Stimulated activated CD4-positive, alpha-beta T cell treated with anti-CD3 and anti-CD28 coated beads, Interleukin-1b, Interleukin-23, amount 100 ng/mL, for 1 hour (primary cell): ENCODE results near the gene U2SURP.

Source experiments
- DNase-seq, 2 donors: peaks; one replicate each; pipeline ENCODE4 v3.0.0-alpha.2; 2020; ENCODE audit warnings: low read depth in 2 of 2

The U2SURP gene

DNA sequence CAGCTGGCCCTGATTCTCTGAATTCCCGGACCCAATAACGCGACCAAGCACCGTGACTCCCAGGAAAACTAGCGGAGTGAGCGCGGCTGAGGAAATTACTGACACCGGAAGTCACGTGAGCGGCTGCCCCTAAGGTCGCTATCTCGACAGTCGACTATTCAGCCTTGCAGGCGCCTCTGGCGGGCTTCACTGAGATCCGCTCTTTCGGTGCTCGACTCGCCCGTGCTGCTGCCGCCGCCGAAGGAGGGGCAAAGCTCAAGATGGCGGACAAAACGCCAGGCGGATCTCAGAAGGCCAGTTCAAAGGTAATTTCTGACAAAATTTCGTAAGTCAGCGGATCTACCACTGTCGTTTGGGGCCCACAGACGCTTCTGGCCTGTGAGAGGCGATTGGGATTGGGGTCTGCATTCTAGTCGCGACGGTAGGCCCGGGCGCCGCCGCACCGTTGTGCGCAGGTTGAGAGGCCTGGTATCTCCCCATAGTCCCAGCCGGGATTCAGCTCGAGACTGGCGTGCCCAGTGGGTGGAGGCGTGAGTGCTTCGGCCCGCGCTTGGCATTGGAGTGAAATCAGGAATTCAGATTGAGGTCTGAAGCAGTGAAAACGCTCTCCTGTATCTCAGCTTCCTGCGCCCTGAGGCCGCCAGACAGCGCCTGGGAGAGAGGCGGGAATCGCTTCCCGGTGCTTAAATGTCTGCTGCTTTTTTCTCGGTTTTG, at the start of gene U2SURP:
U2SURP (plus strand) TSS at position 202 of the 714 bp plus-strand sequence; CDS start at position 261, 59 bp downstream.
- DNase-seq: peak; percentile 70

- no peak for DNase-seq
Observed at GRCh38 chr3:142951794-142952193, 49.6 kb upstream of the U2SURP start.

DNA sequence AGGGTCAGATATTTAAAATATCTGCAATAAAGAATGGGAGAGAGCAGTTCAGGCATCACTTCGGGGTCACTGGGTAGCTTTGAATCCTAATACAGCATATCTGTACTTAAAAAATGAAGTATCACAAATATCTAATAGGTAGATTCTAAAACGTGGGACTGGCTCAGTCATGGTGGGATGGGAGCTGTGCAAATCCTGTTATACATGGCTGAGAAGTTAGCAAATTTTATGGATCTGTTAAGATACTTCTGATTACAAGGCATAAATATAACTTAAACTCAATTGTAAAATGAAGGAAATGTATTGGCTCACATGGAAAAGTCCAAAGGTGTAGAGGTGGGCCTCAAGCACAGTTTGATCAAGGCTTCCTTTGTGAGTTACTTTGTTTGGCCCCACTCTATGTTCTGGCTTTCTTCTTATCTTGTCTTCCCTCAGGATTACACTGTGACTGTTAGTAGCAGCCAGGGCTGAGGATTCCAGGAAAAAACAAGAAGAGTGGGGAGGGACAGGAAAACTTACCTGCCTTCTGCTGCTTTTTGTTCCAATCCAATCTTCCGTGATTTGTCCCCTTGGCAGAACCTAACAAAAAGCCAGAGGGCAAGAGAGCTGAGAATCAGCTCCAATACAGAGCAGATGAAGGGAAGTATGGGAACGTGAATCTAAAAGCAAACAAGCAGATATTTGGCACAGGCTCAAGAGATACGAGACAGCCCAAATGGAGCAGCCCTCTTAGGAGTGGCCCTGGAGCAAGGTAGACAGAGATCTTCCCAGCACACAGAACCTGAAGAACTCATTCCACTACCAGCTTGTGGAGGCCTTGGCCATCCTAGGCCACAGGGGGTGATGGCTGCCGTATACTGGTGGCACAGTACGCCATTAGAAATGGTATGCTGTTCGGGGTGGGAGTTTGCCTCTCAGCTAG, 48.8 kb upstream of the U2SURP start:
- DNase-seq: no peak

- no peak for DNase-seq
Observed at GRCh38 chr3:142953443-142953842, 47.9 kb upstream of the U2SURP start.

DNA sequence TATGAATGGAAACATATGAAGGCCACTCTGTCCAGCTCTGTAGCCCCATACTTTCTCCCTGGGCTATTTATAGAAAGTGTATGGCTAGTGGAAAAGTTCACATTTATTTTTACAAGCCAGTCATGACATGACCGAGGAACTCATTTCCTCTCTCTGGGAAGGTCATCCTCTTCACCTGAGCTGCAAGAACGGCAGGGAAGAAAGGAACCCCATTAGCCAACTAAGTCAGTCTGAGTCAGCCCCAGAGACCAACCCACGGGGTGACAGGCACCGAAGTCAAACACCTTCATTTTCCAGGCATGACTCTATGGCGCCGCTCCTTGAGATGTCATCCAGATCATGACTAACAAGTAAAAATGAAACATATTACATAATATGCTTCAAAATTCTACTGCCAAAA, 42.7 kb upstream of the U2SURP start:
- no peak for DNase-seq

- DNase-seq: no peak
Observed at GRCh38 chr3:142960322-142960850, 41.0 kb upstream of the U2SURP start.

GRCh38 chr3:142961539-142961938, 39.8 kb upstream of the U2SURP start:
- no peak for DNase-seq

DNA sequence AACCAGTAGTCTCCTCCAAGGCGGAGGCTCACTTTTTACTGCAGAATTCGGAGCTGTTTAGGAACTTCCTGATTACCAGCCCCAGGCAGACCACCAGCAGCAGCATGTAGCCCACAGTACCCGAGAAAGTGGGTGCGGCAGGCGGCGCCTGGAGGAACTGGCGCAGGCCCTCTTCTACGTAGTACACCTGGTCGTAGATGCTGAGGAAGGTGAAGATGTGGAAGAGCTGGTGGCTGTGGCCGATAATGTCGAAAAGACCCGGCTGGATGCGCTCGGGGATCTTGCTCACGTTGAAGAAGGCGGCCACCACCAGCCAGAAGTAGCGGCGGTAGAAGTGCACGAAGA, 39.2 kb upstream of the U2SURP start:
- no peak for DNase-seq

GRCh38 chr3:142962520-142963233, 38.7 kb upstream of the U2SURP start:
- DNase-seq: no peak

DNA sequence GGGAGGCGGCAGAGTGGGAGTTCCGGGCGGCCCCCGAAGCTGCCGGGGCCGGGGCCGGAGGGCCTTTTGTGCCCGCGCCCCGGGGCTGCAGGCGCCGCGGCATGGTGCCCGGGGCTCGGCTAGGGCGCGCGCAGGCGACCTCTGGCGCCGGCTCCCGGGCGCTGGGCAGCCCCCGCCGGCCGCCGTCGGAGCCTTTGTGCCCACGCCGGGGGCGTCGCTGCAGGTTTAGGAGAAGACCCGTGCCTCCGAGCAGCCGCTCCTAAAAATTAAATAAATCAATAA, 38.2 kb upstream of the U2SURP start:
- no peak for DNase-seq

DNA sequence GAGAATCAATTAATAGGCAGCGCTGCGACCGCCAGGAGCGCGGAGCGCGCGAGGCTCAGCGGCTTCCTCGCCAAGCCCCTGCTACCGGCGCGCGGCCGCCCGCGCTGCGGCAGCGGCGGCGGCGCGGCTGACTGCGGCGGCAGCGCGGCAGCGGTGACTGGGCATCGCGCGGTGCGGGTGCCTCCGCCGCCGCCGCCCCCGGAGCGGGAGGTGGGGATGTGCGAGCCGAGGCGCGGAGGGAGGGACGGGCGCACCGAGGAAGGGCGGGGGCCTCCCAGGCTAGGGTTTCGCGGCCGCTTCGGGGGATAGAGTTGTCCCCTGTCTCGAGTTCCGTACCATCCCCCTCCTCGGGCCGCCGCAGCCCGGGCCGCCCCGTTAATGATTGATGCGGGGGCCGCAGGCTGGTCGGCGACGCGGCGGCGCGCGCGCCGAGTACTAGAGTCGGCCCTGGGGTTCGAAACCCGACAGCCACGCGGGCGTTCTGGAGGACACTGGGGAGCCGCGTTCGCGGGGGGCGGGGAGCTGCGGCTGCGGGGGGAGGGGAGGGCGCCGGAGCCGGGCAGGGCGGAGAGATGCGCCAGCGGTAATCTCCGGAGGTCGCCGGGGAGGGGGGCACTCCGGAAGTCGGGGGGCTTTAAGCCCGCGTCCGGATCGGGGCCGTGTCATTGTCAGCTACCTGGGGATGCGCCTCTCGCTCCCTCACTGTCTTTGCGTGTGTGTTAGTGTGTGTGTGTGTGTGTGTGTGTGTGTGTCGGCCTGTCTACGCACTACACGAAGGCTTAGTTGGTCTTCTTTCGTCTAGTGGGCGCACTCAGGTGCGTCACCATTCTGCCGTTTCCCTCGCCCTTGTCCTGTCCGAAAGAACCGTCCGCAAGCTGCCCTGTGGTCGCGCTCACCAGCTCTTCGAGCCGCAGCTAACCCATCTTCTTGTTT, 37.6 kb upstream of the U2SURP start, which contains the start of gene PAQR9:
PAQR9 (minus strand) TSS at position 159 of the 933 bp plus-strand sequence. CDS start 338 bp downstream, outside the sequence.
- DNase-seq: no peak

DNA sequence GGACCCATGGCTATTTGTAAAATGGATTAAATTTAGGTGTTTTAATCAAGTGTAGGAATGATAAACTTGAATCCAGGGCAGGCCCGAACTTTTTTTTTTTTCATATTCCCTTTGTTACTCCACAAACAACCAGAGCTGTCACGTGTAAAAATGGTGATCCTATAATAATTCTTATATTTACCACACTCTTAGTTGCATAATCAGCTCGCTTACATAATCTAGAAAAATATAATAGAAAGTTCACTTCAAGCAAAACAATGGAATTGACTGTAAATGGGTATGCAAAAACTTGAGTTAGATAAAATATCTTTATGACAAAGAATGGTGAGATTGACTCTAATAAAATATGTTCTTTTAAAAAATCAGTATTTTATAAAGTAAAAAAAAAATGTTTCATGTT, 35.8 kb upstream of the U2SURP start:
- DNase-seq: no peak

- no peak for DNase-seq
Observed at GRCh38 chr3:142966808-142967207, 34.6 kb upstream of the U2SURP start.

DNA sequence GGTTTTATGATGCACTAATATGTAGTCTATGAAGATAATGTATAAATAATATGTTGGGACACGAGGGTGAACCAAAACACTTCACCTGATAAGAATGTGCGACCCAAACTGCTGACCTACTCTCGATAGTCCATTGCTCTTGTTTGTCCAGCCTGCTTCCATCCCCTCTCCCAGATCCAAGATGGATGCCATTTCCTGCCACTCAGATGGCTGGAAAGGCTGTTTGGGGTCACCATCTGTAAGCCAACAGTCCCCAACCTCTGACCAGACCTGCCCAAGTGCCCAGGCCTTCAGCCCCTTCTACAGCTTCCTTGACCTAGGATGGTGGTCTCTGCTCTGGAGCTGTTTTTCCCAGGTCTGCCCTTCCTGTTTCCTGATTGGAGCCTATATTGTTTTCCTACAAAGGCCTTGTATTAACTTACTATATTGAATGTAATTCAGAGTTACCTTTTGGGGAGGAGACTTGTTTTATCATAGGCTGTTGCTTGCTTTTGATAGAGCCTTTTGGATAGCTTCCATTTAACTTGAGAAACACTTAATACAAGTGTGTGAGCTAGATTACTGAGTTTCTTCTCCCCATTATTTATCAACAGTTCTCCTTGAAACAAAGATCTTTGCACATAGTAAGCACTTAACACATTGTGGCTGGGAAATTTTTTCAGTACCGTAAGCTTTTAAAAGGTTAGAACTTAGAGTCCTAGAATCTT, 32.9 kb upstream of the U2SURP start:
- DNase-seq: no peak

DNA sequence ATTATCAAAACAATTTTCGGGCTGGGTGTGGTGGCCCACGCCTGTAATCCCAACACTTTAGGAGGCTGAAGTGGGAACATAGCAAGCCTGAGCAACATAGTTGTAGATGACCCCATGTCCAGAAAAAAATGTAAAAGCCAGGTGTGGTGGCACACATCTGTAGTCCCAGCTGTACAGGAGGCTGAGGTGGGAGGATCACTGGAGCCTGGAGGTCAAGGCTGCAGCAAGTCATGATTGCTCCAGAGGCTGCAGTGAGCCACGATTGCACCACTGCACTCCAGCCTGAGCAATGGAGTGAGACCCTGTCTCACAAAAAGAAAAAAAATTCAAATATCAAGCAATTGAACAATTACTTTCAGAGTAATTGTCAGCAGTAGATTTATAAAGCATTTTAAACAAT, 29.9 kb upstream of the U2SURP start:
- no peak for DNase-seq

GRCh38 chr3:142972092-142972753, 29.1 kb upstream of the U2SURP start:
- DNase-seq: no peak

GRCh38 chr3:142973217-142974009, 28.0 kb upstream of the U2SURP start:
- no peak for DNase-seq

GRCh38 chr3:142975316-142975995, 25.9 kb upstream of the U2SURP start:
- no peak for DNase-seq
